HG03103 (cell line): Measurements from ENCODE around the gene LAMB1.

Experiments
- ATAC-seq: cut with Tn5 transposase; IDR thresholded peaks from one replicate; pipeline ENCODE4 v1.9.1; 2021; ENCODE audit warnings: low read depth; ENCODE audit not compliant: unreplicated experiment

LAMB1 gene

GRCh38 chr7:107884066-107884818, 118.7 kb downstream of the LAMB1 start:
- ATAC-seq = no peak

GRCh38 chr7:107882766-107883165, 120.2 kb downstream of the LAMB1 start:
- ATAC-seq = no peak

GRCh38 chr7:107879400-107880035, 123.4 kb downstream of the LAMB1 start:
- ATAC-seq = peak; percentile 62

GRCh38 chr7:107878636-107879035, 124.3 kb downstream of the LAMB1 start:
- ATAC-seq = no peak

GRCh38 chr7:107877731-107878382, 125.1 kb downstream of the LAMB1 start:
- ATAC-seq = no peak

- ATAC-seq = no peak
These were observed 126.0 kb downstream of the LAMB1 start for GRCh38 chr7:107876916-107877315.

- peak; percentile 68 for ATAC-seq
These were observed 128.1 kb downstream of the LAMB1 start for GRCh38 chr7:107874605-107875446.

GRCh38 chr7:107874111-107874510, 128.8 kb downstream of the LAMB1 start:
- ATAC-seq = no peak
